Kidney capillary endothelial cell (primary cell): ENCODE measurements around the gene CACNG4.

Experiments used
- DNase-seq: peaks from one replicate; pipeline ENCODE4 v3.0.0-alpha.2; 2018; ENCODE audit warnings: low spot score

CACNG4 gene

GRCh38 chr17:66985338-66986237 is 21.1 kb downstream of the CACNG4 start:
- no peak for DNase-seq

DNA sequence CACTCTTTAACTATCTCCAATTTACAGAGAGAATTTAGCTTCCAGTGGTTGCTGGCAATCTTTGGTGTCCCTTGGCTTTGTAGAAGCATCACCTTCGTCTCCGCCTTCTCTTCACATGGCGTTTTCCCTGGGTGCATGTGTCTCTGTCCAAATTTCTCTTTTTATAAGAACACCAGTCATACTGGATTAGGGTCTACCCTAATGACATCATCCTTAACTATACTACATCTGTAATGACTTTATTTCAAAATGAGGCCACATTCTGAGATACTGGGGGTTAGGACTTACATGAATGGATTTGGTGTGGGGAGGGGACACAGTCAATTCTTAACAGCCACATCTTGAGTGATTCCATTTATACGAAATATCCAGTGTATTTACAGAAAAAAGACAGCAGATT is 22.2 kb downstream of the CACNG4 start:
- DNase-seq, result no peak

GRCh38 chr17:66987059-66987616 is 22.6 kb downstream of the CACNG4 start:
- DNase-seq, result no peak

- DNase-seq, result no peak
Measured at GRCh38 chr17:66988069-66988798, 23.7 kb downstream of the CACNG4 start.

- no peak for DNase-seq
Measured at GRCh38 chr17:66989076-66989475, 24.6 kb downstream of the CACNG4 start.

- DNase-seq, result no peak
Measured at GRCh38 chr17:66989579-66989978, 25.1 kb downstream of the CACNG4 start.

- DNase-seq, result no peak
Measured at GRCh38 chr17:66990047-66990446, 25.5 kb downstream of the CACNG4 start.

- DNase-seq, result no peak
Measured at GRCh38 chr17:66992911-66993442, 28.5 kb downstream of the CACNG4 start.

- no peak for DNase-seq
Measured at GRCh38 chr17:66994361-66994760, 29.9 kb downstream of the CACNG4 start.

- no peak for DNase-seq
Measured at GRCh38 chr17:66994930-66995535, 30.5 kb downstream of the CACNG4 start.

DNA sequence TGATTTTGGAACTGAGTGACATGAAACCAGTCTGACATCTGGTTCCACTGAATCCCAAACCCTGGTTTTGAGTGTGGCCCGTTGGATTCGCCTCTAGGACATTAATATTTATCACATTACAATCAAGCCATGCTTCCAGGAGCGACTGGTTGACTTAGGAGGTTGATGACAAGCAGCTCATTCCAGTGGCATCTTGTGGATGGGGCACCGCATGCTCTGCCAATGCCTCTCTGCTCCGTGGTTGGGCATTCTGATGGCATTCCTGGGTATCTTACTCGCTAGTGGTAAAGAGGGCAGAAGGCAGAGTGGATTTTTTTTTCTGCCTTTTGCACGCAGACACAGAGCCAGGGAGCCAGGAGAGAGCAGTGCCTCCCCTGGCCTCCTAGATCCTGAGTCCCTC is 31.4 kb downstream of the CACNG4 start:
- DNase-seq, result no peak

DNA sequence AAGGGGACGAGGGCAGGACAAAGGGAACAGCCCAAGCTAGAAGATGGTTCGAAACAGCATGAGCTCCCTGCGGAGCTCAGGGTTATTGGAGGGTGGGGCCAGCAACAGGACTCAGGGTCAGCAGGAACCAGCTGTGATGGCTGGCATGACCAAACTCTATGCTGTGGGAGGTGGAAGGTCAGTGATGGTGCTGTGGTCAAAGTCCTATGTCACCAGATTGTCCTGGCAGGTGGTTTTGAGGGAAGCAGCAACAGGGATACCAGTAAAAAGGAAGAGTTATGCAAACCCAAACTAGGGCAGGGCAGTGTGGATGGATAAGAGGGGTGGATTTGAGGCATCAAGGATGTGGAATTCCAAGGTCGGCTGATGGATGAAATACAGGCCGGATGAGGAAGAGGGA is 32.4 kb downstream of the CACNG4 start:
- no peak for DNase-seq

GRCh38 chr17:67003231-67003630 is 38.7 kb downstream of the CACNG4 start:
- DNase-seq, result no peak

GRCh38 chr17:67004181-67004580 is 39.7 kb downstream of the CACNG4 start:
- no peak for DNase-seq

- DNase-seq, result no peak
Measured at GRCh38 chr17:67007266-67007665, 42.8 kb downstream of the CACNG4 start.

GRCh38 chr17:67008101-67008500 is 43.6 kb downstream of the CACNG4 start:
- DNase-seq, result no peak

DNA sequence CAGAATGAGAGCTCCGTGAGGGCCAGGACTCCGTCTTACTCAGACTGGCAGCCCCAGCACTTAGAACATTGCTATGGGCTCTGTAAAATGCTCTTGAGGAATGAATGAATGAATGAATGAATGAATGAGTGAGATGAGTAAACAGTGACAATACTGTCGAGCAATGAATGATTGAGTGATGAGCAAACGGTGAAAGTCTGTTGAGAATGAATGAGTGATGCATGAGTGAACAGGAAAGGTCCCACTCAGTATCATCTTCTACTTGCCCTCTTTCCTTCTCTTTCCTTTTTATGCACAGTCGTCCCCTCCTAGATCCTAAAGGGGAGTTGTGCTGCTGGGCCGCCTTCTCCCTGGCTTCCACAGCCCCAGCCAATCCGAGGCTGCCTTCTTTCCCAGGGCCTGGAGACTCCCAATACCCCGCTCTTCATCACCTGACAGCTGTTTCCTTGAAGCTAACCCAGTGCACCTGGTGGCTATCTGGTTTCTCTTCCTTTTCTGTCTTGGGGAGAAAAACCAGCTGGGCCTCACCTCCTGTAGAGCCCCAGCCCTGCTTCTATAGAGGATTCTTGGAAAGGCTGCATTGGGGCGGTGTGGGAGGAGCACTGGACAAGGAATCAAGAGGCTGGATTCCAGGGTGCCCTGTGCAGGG is 47.1 kb downstream of the CACNG4 start:
- DNase-seq, result no peak

DNA sequence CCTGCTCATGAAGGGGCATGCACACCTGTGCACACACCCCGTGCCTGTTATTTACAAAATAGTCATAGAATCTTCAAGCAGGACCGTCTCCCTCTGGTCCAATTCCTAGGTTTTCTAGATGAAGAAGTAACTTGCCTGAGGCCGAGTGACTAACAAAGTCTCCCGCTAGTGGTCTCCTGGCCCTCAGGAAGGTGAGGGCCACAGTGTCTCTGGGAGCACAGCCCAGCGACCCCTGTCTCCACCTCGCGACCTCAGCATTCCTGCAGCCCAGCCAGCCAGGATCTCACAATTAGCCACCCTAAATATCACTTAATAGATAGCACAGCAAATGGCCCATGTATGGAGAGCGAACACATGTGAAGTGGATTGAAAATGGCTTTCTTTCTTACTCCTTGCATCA is 49.4 kb downstream of the CACNG4 start:
- no peak for DNase-seq

GRCh38 chr17:67015001-67015400 is 50.5 kb downstream of the CACNG4 start:
- DNase-seq, result no peak

DNA sequence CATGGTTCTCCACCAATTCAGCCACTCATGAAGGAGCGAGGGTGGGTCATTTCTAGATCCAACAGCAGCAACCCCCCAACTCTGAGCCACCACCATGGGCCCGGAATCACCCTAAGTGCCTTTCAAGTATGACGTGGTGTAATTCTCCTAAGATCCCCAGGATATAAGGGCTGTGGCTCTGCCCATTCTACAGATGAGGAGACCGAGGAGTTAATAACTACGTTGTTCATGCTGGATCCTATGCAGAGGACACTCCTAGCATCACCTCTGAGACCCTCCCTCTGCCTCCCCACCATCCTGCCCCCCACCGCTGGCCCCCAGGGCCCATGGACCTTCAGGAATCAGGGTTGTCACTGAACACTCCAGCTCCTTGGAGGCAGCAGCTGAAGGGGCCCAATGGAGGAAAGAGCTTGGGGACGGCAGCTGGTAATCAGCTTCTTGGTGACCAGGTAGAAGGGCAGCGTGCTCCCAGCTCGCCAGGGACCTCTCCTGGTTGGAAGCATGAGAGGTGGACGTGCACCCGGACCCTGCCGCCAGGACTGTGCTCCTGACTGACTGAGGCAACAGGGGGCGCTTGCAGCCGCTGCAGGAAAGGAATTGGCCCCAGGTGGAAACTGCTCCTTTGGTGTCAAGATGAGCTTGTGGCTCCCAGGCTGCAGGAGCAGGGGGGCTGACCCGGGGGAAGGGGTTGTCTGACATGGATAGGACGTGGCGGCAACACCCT is 51.7 kb downstream of the CACNG4 start:
- no peak for DNase-seq

DNA sequence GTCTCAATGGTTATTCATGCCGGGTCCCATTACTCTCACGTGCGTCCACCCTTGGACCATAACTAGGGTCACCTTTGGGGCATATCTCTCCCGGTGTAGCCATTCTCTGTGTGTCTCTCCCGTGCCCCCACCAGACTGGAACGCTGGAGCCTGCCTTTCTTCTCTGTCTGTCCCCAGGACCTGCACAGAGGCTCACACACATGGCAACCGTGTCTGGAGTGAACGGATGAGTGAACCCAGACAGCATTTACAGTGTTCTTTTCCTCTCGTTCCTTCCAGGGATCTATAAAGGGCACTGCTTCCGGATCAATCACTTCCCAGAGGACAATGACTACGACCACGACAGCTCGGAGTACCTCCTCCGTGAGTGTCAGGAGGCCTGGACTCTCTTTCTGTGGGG is 53.4 kb downstream of the CACNG4 start:
- DNase-seq, result no peak
